Mucosa of descending colon (tissue), 3 donors: ENCODE results near the gene MS4A18. TPM values are rescaled to one million over a fixed set of nuclear protein-coding genes. Genes with fewer than 3 reads are reported as not detected.
A peak's percentile ranks its signal among the peaks of the same experiment; 100 is the strongest.
"Not testable (repeated sequence)": the region's sequence is repeated elsewhere in the genome, so short reads cannot be mapped to it uniquely, and the experiment has no call there.

Experiments
- ATAC-seq: fragments of 200-7000 bp; cut with Tn5 transposase; one replicate; pipeline ENCODE4 v1.9.1; 2020; ENCODE audit warnings: mild to moderate bottlenecking, moderate library complexity
- DNase-seq, 3 donors: peaks; one replicate each; pipeline ENCODE4 v3.0.0-alpha.2; 2020
- H3K36me3 ChIP-seq: fragments of 200-600 bp; one replicate; pipeline ENCODE4 v1.8.0; 2021; ENCODE audit warnings: low read depth, mild to moderate bottlenecking
- H3K4me1 ChIP-seq: fragments of 200-600 bp; one replicate; pipeline ENCODE4 v1.8.0; 2021; ENCODE audit warnings: low read depth, mild to moderate bottlenecking
- H3K4me3 ChIP-seq: fragments of 200-600 bp; one replicate; pipeline ENCODE4 v1.8.0; 2021; ENCODE audit warnings: mild to moderate bottlenecking
- H3K9me3 ChIP-seq: fragments of 200-600 bp; one replicate; pipeline ENCODE4 v1.8.0; 2021; ENCODE audit warnings: mild to moderate bottlenecking
- intact Hi-C, 2 donors: fragments of 100-400 bp; cut with DNase I in 1 of 2; cut with micrococcal nuclease in 1 of 2; formaldehyde crosslinking; loops; one replicate each; pipeline versions ENCODE4 v1.11.0 to v1.11.1; 2022; cut with DNase I, micrococcal nuclease
- long read RNA-seq, 2 donors: library from polyadenylated mRNA; unstranded; transcript quantifications; one replicate each; pipeline ENCODE4 v2.0.0, GENCODE V29; 2019 to 2021
- total RNA-seq, 3 donors: library from RNA; stranded (reverse); fragmentation: NEBNext Ultra II Directional in 2 of 3; extraction: Animal tissue kit (Norgen Biotek cat#: 25700) in 2 of 3; gene quantifications; one replicate each; pipeline versions ENCODE4 v1.2.1 to v1.2.4, GENCODE V29; 2021 to 2023
- TF ChIP-seq, protein P1 (sequence below): fragments of 200-600 bp; IDR thresholded peaks from one replicate; pipeline ENCODE4 v1.8.0; 2022; ENCODE audit warnings: antibody characterized with exemption, mild to moderate bottlenecking
- donor health status: DM: no; HTN: no; CAD: no; lungs with moderate emphysema.
- donor health status: DM: no; HTN: no; CAD: no.
- donor health status: DM: no; HTN: yes; CAD: no.

The MS4A18 gene
- total RNA-seq, result not detected
- long read RNA-seq, donor 1, result 0 reads
- long read RNA-seq, donor 2, result 0 reads

DNA sequence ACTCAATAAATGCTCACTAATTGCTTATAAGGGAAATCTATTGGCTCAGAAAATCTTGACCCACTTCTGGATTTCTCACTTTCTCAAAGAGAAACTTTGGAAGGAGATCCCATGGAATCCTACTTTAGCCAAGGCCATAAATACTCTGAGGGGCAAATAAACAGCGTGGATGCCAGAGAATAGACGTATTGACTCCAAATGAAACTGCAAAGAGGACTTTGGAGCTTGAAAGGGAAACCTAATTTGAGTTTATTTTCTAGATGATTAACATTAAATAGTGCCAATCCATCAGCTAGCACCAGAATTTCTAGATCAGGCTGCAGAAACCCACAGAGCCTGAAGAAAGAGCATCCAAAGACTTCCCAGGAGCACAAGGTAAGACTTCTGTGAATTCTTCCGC, at the start of gene MS4A18:
Gene MS4A18 (plus strand): TSS at position 301 of the 400 bp plus-strand sequence.
- ATAC-seq (no peak), DNase-seq (no peak)
- intact Hi-C loops, result no loop called here
- TF ChIP-seq, protein P1, sequence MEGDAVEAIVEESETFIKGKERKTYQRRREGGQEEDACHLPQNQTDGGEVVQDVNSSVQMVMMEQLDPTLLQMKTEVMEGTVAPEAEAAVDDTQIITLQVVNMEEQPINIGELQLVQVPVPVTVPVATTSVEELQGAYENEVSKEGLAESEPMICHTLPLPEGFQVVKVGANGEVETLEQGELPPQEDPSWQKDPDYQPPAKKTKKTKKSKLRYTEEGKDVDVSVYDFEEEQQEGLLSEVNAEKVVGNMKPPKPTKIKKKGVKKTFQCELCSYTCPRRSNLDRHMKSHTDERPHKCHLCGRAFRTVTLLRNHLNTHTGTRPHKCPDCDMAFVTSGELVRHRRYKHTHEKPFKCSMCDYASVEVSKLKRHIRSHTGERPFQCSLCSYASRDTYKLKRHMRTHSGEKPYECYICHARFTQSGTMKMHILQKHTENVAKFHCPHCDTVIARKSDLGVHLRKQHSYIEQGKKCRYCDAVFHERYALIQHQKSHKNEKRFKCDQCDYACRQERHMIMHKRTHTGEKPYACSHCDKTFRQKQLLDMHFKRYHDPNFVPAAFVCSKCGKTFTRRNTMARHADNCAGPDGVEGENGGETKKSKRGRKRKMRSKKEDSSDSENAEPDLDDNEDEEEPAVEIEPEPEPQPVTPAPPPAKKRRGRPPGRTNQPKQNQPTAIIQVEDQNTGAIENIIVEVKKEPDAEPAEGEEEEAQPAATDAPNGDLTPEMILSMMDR, result no peak
- Histone ChIP-seq H3K4me1 (peaks cover 5% of the 10 kb centered on the region), H3K9me3 (no peaks in the 10 kb centered on the region), H3K4me3 (no peak within 1 kb of the TSS), H3K36me3 (no peaks in the 10 kb centered on the region)

DNA sequence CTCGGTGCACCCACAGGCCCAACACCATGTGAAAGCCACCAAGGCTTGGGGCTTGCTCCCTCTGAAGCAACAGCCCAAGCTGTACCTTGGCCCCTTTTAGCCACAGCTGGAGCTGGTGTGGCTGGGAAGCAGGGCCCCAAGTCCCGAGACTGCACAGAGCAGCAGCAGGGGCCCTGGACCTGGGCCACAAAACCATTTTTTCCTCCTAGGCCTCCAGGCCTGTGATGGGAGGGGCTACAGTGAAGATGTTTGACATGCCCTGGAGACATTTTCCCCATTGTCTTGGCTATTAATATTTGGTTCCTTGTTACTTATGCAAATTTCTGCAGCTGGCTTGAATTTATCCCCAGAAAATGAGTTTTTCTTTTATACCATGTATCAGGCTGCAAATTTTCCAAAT, 46.3 kb upstream of the MS4A18 start:
- ATAC-seq, H3K4me3 ChIP-seq, H3K4me1 ChIP-seq, DNase-seq, intact Hi-C loops, H3K36me3 ChIP-seq: not testable (repeated sequence)
- peaks cover 19% of the 10 kb centered on the region for H3K9me3 ChIP-seq

DNA sequence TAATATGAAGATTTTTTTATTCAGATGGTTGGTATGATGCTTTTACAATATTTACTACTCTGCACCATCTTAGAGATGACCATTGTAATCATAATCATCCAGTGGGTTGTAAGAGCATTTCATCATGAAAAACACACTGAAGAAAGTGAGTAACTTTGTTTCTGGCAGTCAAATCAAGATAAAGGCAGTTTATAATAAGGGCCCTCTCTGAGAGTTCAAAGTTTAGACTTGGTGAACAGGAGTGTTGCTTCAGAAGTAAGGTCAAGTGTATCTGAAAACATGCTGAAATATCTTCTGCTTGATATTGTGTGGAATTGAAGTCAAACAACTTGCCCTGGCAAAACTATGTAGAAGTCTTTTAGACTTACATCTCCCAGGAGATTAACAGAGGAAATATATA, 44.6 kb upstream of the MS4A18 start:
- H3K36me3 ChIP-seq, result no peaks in the 10 kb centered on the region
- intact Hi-C loops, result no loop called here
- no peaks in the 10 kb centered on the region for H3K4me1 ChIP-seq
- H3K4me3 ChIP-seq, result no peak overlapping the region
- TF ChIP-seq, protein P1, result no peak
- ATAC-seq (no peak), DNase-seq (no peak)
- H3K9me3 ChIP-seq, result peaks cover 15% of the 10 kb centered on the region

DNA sequence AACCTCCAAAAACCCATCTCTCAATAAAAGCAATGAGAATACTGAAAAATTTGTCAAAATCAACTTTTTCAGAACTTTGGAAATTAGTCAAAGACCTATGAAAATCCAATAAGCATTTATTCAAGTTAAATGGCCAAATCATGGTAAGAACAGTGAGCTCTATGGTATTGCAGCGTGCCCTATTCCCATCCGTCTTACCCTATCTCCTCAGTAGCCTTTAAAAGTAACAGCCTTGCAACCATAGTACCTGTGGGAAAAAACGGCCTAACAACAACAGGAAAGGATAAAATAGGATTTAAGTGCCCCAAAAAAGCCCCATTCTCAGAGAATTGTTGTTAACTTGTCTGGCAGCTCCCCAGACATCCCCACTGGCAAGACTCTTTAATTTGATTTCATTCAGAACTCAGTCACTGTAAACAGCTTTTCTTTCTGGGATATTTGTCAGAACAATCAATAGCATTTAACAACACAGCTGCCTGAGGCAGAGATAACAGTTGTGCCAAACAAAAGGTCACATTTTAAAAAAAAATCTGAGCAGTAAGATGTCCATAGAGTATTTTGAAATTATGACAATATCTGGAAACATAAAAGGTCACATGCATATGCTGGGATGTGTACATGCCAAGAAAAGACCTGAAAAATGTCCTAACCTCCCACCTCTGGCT, 43.9 kb upstream of the MS4A18 start:
- DNase-seq (no peak), ATAC-seq (no peak)
- Histone ChIP-seq H3K4me3 (no peak overlapping the region), H3K9me3 (peaks cover 15% of the 10 kb centered on the region), H3K4me1 (no peaks in the 10 kb centered on the region), H3K36me3 (no peaks in the 10 kb centered on the region)
- TF ChIP-seq, protein P1, result no peak
- intact Hi-C loops, result no loop called here

DNA sequence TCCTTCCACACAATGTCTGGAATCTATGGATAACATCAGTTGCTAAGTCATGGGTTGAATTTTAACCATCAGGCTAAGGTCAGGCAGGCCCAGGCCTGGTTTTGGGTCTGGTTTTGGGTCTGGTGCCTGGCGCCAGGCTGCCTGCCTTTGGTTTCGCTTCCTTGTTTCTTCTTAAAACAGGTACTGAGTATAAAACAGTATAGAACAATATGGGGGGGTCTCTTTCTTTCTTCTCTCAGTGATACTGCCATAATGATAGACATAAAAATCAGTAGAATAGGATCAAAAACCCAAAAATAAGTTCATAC, 40.0 kb upstream of the MS4A18 start:
- DNase-seq, H3K4me1 ChIP-seq, H3K36me3 ChIP-seq, intact Hi-C loops, ATAC-seq, H3K9me3 ChIP-seq, H3K4me3 ChIP-seq: not testable (repeated sequence)

DNA sequence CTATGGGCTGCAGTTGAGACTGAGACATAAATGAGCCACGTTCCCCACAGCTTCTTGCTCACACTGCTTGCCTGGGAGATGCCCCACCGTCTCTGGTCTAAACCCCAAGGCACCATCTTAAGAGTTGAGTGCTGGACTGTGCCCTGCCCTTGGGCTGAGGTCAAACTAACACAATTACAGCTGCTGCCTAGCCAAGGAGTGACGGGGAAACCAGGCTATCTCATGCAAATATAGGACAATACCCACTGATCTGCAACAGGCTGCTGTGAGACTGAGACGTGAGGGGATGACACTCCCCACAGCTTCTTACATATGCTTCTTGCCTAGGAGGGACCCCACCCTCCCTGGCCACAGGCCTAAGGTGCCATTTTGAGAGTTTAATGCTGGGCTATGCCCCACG, 32.9 kb upstream of the MS4A18 start:
- no peaks in the 10 kb centered on the region for H3K9me3 ChIP-seq
- TF ChIP-seq, protein P1, result no peak
- intact Hi-C loops, result no loop called here
- no peaks in the 10 kb centered on the region for H3K36me3 ChIP-seq
- no peaks in the 10 kb centered on the region for H3K4me1 ChIP-seq
- no peak for ATAC-seq
- DNase-seq, result no peak
- H3K4me3 ChIP-seq, result no peak overlapping the region

DNA sequence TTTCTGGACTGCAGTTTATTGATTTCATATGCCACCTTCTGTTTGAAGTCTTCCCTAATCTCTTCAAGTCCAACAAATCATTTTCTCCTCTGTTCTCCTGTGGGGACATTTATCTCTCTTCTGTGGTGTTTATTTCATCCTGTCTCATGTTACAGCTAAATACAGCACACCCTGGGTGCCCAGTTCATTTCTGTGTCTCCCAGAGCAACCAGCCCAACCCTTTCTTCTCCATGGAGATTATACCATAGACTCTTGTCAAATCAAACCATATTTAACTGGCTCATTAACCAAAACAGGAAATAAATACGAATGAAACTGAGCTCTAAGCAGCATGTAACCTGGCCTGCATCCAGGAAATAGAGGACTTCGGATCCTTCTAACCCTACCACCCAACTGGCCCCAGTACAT, 25.2 kb upstream of the MS4A18 start, which contains the start of gene MS4A8:
Gene MS4A8 (plus strand): TSS at position 329 of the 408 bp plus-strand sequence. CDS start 1,249 bp downstream, outside the sequence.
- ATAC-seq (peak; percentile 91), DNase-seq (peak in 1 of 3 donors; percentile 81)
- H3K4me3 ChIP-seq, result no peak within 1 kb of the TSS

More for the DNA sequence above, 25.2 kb upstream of the MS4A18 start, which contains the start of gene MS4A8:
- Histone ChIP-seq H3K36me3 (no peaks in the 10 kb centered on the region), H3K4me1 (peaks cover 21% of the 10 kb centered on the region), H3K9me3 (no peaks in the 10 kb centered on the region)
- intact Hi-C loops, result no loop called here
- TF ChIP-seq, protein P1, result no peak
